Measurements from ENCODE around the gene CD164. TPM values are rescaled to one million over a fixed set of nuclear protein-coding genes. Genes with fewer than 3 reads are reported as not detected.

CD164 gene
- total RNA-seq, 1 donor from 2014 or later, result 163 TPM

GRCh38 chr6:109316909-109317308 is 65.4 kb downstream of the CD164 start:
- DNase-seq (ENCODE audit: extremely low read depth, low read depth, low spot score), result no peak

Other genes starting within 250 kb of the CD164 start
- 0.15 and 0.58 TPM in 2 replicates for gene PPIL6, start 58.2 kb upstream of the CD164 start, total RNA-seq
- 6.9 and 7.1 TPM in 2 replicates for gene SMPD2, start 58.3 kb upstream of the CD164 start, total RNA-seq
- 34.7 and 42.2 TPM in 2 replicates for gene MICAL1, start 73.3 kb upstream of the CD164 start, total RNA-seq
- gene ZBTB24, start 100.8 kb upstream of the CD164 start, total RNA-seq, result 4.9 and 5.5 TPM in 2 replicates